Right lobe of liver (tissue), 4 donors: ENCODE results near the gene BBX.

ENCODE experiments used
- CTCF ChIP-seq, 4 donors: fragments of 200-600 bp in 3 of 4; fragments of 450-650 bp in 1 of 4; IDR thresholded peaks; one replicate each; pipeline versions ENCODE4 v1.5.1 to v1.8.0; 2016 to 2022; ENCODE audit warnings: antibody characterized with exemption in 4 of 4, mild to moderate bottlenecking in 2 of 4
- POLR2A ChIP-seq: fragments of 450-650 bp; IDR thresholded peaks from one replicate; pipeline ENCODE4 v1.6.1; 2017; ENCODE audit warnings: antibody characterized with exemption, mild to moderate bottlenecking
- donor health status: DM: no; HTN: no; CAD: no.
- donor health status: DM: no; HTN: no; CAD: no.
- donor health status: DM: no; HTN: yes; CAD: no.

GRCh38 chr3:107560166-107560565, 37.4 kb downstream of the BBX start:
- TF ChIP-seq CTCF (IDR thresholded peaks at IDR 0.05) (no peak), POLR2A (no peak)
